ENCODE results near the gene RNF213.

Gene RNF213

DNA sequence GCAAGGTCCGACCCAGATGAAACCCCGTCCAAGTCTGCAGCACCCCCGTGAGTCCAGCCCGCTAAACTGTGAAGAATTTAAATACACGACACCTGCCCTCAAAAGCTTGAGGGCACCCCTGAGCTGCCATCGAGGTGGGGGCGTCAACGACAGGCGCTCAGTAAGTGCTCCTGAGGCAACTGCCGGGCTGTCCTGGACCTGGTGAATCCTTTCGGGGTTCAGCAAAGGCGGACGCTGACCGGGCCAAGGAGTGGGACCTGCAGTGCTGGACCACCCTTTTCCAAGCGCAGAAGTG, 153.8 kb downstream of the RNF213 start:
- DNase-seq (ENCODE audit: low read depth, low spot score): no peak
- ChIA-PET CTCF (interaction anchor here (4.5 kb wide), 1 partner anchor 12 kb away, joined by 32 read pairs; no protein-coding TSS in a partner anchor), POLR2A (interaction anchor here (1.0 kb wide), 1 partner anchor 325 kb away, joined by 3 read pairs; no protein-coding TSS in a partner anchor)
- peak overlapping the region; percentile 99 for H3K4me3 ChIP-seq (ENCODE audit: low read depth, low read length)
- TF ChIP-seq CTCF (IDR thresholded peaks at IDR 0.05; ENCODE audit: insufficient read depth, low read length, missing control alignments): no peak

DNA sequence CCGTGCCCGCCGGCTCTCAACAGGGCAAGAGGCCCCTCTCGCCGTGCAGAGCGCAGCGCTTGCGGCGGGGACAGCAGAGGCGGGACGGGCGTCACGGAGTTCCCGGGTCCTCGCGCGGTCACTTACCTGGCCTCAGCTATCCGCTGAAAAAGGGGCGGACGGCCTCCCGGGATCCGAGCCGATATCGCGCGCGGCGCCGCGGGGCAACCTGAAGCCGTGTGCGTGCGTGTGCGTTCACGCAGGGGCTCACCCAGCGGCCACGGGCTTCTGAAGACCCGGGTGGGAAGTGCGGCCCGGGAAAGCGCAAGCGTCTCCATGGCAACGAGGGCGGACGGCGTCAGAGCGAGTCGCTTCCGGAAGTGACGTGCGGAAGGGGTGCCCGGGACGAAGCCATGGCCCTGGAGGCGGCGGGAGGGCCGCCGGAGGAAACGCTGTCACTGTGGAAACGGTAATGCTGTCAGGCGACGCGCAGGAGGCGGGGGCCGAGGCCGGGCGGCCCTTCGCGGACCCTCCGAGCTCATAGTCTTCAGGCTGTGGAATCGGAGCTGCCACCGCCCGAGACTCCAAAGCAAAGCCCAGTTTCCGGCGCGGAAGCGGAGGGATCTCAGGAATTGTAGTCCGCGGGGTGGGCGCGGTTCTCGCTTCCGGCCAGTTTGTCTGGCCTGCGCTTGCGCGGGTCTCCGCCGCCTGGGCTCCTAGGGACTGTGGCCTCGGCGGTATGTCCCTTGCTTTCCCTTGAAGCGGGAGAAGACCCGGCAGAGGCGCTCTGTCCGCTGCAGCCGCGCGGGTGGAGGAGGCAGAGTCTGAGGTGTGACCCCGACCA, 154.4 kb downstream of the RNF213 start, which contains the start of gene ENDOV:
ENDOV (plus strand) TSS at position 365 of the 823 bp plus-strand sequence; CDS start at position 393, 28 bp downstream.
- H3K4me3 ChIP-seq (ENCODE audit: low read depth, low read length): peak within 1 kb of the TSS; percentile 99
- ChIA-PET CTCF (interaction anchor here (1.2 to 4.5 kb wide), 4 partner anchors 12 to 687 kb away, joined by 3 to 32 read pairs (median 4); no protein-coding TSS in a partner anchor), POLR2A (interaction anchor here (1.0 kb wide), 1 partner anchor 326 kb away, joined by 3 read pairs; no protein-coding TSS in a partner anchor)
- no peak for TF ChIP-seq CTCF (IDR thresholded peaks at IDR 0.05; ENCODE audit: insufficient read depth, low read length, missing control alignments)
- peak; percentile 61 for DNase-seq (ENCODE audit: low read depth, low spot score)

- H3K4me3 ChIP-seq (ENCODE audit: low read depth, low read length): peak overlapping the region; percentile 99
- TF ChIP-seq CTCF (IDR thresholded peaks at IDR 0.05; ENCODE audit: insufficient read depth, low read length, missing control alignments): no peak
- ChIA-PET CTCF (interaction anchor here (1.2 to 4.5 kb wide), 4 partner anchors 11 to 687 kb away, joined by 3 to 32 read pairs (median 4); no protein-coding TSS in a partner anchor), POLR2A (no interaction called here)
- DNase-seq (ENCODE audit: low read depth, low spot score): no peak
Measured at GRCh38 chr17:80415626-80416137, 155.0 kb downstream of the RNF213 start.

GRCh38 chr17:80416260-80416939, 155.7 kb downstream of the RNF213 start:
- H3K4me3 ChIP-seq (ENCODE audit: low read depth, low read length): peak overlapping the region; percentile 99
- ChIA-PET CTCF (interaction anchor here (1.2 to 4.5 kb wide), 2 partner anchors 10 to 686 kb away, joined by 4 to 32 read pairs; no protein-coding TSS in a partner anchor), POLR2A (no interaction called here)
- no peak for DNase-seq (ENCODE audit: low read depth, low spot score)
- TF ChIP-seq CTCF (IDR thresholded peaks at IDR 0.05; ENCODE audit: insufficient read depth, low read length, missing control alignments): no peak

GRCh38 chr17:80416940-80417293, 156.3 kb downstream of the RNF213 start:
- H3K4me3 ChIP-seq (ENCODE audit: low read depth, low read length): no peak overlapping the region
- no peak for DNase-seq (ENCODE audit: low read depth, low spot score)
- POLR2A ChIA-PET: no interaction called here
- TF ChIP-seq CTCF (IDR thresholded peaks at IDR 0.05; ENCODE audit: insufficient read depth, low read length, missing control alignments): no peak
- CTCF ChIA-PET: interaction anchor here (4.5 kb wide), 1 partner anchor 10 kb away, joined by 32 read pairs; no protein-coding TSS in a partner anchor

DNA sequence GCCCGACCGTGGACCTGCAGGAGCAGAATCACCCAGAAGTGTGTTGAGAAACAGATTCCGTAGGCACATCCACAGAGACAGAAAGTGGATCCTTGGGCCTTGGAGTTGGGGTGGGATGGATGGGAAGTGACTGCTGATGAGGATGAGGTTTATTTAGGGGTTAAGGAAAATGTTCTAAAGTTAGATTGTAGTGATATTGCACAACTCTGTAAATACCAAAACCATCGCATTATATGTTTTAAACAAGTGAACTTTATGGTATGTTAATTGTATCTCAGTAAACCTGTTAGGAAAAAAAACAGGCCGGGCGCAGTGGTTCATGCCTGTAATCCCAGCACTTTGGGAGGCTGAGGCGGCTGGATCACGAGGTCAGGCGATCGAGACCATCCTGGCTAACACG, 157.9 kb downstream of the RNF213 start:
- POLR2A ChIA-PET: no interaction called here
- CTCF ChIA-PET: interaction anchor here (0.7 to 1.0 kb wide), 2 partner anchors 9 to 684 kb away, joined by 3 to 5 read pairs; no protein-coding TSS in a partner anchor
- no peak for DNase-seq (ENCODE audit: low read depth, low spot score)
- H3K4me3 ChIP-seq (ENCODE audit: low read depth, low read length): no peak overlapping the region
- TF ChIP-seq CTCF (IDR thresholded peaks at IDR 0.05; ENCODE audit: insufficient read depth, low read length, missing control alignments): no peak

Measured in AG04449 (cell line).